ENCODE results near the gene SLC25A39. TPM values are rescaled to one million over a fixed set of nuclear protein-coding genes. Genes with fewer than 3 reads are reported as not detected.

Gene SLC25A39
- total RNA-seq, 2 donors from 2014 or later, result 116 to 132 TPM

DNA sequence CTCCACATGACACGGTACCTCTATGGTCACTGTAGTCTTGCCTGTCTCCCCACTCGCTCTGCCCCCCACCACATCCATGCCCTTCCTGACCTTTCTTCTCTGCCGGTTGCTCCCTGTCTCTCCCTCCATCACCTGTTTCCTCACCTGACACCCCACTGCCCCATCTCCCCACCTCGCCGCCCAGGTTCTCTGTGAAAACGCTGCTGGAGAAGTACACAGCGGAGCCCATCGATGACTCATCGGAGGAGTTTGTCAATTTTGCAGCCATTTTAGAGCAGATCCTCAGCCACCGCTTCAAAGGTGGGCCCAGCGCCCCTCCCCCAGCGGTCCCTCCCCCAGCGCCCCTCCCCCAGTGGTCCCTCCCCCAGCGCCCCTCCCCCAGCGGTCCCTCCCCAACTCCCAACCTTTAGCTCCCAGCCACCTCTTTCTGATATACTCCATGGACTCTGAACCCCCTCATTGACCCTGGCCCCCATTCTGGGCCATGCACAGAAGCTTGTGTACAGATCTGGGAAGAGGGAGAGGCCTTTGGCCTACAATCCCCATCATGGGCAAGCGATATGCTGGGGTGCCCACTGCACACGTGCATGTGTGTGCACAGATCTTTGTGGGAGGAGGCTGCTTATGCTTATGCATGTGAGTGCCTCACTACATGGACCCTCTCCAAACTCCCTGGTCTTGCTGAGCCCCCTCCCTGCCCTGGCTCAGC is 12.1 kb downstream of the SLC25A39 start:
- no peaks in the 10 kb centered on the region for H3K27me3 ChIP-seq (replicated peaks; ENCODE audit: insufficient read depth)
- no peaks in the 10 kb centered on the region for H3K9me3 ChIP-seq
- H3K4me3 ChIP-seq, result no peak overlapping the region
- peaks cover 4% of the 10 kb centered on the region for H3K4me1 ChIP-seq (replicated peaks)
- no peak overlapping the region for H3K27ac ChIP-seq
- intact Hi-C loops (cut with DNase I), result no loop called here
- TF ChIP-seq POLR2AphosphoS5 (IDR thresholded peaks at IDR 0.05), result no peak
- TF ChIP-seq, protein P1, sequence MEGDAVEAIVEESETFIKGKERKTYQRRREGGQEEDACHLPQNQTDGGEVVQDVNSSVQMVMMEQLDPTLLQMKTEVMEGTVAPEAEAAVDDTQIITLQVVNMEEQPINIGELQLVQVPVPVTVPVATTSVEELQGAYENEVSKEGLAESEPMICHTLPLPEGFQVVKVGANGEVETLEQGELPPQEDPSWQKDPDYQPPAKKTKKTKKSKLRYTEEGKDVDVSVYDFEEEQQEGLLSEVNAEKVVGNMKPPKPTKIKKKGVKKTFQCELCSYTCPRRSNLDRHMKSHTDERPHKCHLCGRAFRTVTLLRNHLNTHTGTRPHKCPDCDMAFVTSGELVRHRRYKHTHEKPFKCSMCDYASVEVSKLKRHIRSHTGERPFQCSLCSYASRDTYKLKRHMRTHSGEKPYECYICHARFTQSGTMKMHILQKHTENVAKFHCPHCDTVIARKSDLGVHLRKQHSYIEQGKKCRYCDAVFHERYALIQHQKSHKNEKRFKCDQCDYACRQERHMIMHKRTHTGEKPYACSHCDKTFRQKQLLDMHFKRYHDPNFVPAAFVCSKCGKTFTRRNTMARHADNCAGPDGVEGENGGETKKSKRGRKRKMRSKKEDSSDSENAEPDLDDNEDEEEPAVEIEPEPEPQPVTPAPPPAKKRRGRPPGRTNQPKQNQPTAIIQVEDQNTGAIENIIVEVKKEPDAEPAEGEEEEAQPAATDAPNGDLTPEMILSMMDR (IDR thresholded peaks at IDR 0.05), result no peak
- TF ChIP-seq POLR2A (IDR thresholded peaks at IDR 0.05), result no peak
- 64% methylated on average over 17 of the region's 17 CpGs for WGBS
- H3K36me3 ChIP-seq, result no peaks in the 10 kb centered on the region
- DNase-seq (ENCODE audit: low spot score), result no peak

DNA sequence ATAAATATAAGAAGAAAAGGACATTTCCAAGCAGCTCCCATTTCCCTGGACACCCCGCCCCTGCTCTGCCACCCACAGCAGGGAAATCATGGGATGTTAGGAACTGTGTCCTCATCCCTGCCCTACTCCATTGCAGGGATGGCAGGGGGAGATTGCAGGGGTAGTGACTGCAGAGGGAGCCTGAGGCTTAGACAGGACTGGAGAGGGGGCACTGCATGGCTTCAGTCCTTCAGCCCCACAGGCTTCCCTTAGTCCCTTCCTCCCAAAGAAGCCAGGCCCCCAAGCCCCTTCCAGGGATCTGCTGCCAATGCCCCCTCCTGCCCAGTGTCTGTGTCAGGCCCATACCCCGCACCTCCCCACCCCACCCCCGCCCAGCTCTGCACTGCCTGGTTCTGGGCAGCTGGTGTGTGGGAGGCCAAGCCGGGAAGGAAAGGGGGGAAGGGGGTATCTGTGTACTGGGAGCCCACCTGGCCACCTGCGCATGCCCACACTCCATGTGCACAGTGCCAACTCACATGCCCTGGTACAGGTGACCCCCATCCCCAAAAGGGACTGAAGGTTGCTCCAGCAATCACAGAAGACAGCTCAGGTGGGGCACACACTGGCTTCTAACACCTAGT is 13.0 kb downstream of the SLC25A39 start:
- Histone ChIP-seq H3K27me3 (replicated peaks; ENCODE audit: insufficient read depth) (no peaks in the 10 kb centered on the region), H3K36me3 (no peaks in the 10 kb centered on the region), H3K27ac (no peak overlapping the region), H3K9me3 (no peaks in the 10 kb centered on the region), H3K4me3 (no peak overlapping the region), H3K4me1 (replicated peaks) (peaks cover 4% of the 10 kb centered on the region)
- TF ChIP-seq, protein P1 (IDR thresholded peaks at IDR 0.05), result no peak
- no peak for TF ChIP-seq POLR2AphosphoS5 (IDR thresholded peaks at IDR 0.05)
- no peak for TF ChIP-seq POLR2A (IDR thresholded peaks at IDR 0.05)
- WGBS, result 55% methylated on average over 2 of the region's 5 CpGs
- intact Hi-C loops (cut with DNase I), result no loop called here
- DNase-seq (ENCODE audit: low spot score), result no peak

DNA sequence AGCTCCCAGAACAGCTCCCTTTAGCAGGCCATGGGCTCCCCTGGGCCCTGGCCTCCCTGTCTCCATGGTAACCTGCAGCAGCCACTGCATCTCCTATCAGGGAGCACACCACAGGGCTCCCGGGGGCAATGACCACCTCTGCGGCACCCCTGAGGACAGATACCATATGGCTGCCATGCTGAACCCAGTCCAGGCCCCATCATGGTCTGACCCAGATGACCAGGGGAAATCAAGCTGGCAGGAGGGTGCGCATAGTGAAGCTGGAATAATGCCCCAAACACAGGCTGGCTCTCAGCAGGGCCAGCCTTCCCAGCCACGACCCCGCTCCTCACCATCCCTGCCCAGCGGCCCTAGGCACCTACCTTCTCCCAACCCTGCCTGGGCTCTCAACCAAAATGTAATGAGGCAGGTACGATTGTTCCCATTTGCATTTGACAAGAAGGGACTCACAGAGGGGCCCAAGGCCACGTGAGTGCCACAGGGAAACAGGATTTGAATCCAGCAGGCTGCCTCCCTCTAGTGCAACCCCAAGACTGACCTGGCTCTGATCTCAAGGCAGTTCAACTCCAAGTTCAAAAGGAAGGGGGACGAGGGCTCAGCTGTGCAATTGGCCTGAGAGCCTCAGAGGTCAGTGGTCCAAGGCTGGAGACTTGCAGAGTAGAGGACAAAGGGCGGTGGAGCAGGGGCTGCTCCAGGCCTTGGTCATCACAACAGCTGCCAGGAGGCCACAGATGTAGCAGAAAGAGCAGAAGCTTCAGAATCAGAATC is 13.8 kb downstream of the SLC25A39 start:
- no peak overlapping the region for H3K4me3 ChIP-seq
- intact Hi-C loops (cut with DNase I), result no loop called here
- H3K27me3 ChIP-seq (replicated peaks; ENCODE audit: insufficient read depth), result no peaks in the 10 kb centered on the region
- WGBS, result 80% methylated on average over 10 of the region's 10 CpGs
- no peak for TF ChIP-seq POLR2AphosphoS5 (IDR thresholded peaks at IDR 0.05)
- no peak overlapping the region for H3K27ac ChIP-seq
- H3K36me3 ChIP-seq, result no peaks in the 10 kb centered on the region
- H3K9me3 ChIP-seq, result no peaks in the 10 kb centered on the region
- no peak for DNase-seq (ENCODE audit: low spot score)
- peaks cover 4% of the 10 kb centered on the region for H3K4me1 ChIP-seq (replicated peaks)

DNA sequence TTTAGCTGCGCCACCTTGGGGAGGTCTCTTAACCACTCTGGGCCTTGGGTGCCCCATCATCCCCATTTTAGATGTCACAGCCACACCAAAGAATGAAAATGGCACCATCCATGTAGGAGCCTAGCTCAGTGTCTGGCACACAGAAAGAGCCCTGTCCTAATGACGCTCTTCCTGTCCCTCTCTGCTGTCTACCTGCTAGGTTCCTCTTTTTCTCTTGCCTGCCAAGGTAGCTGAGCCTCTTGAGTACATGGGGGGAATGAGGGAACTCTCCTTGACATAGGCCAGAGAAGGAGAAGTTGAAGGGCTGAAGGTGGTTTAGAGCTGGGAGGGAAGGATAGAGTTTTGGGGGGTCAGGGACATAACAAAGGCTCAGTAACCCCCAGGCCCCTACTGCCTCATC is 14.4 kb downstream of the SLC25A39 start:
- H3K27me3 ChIP-seq (replicated peaks; ENCODE audit: insufficient read depth), result no peaks in the 10 kb centered on the region
- H3K27ac ChIP-seq, result no peak overlapping the region
- H3K36me3 ChIP-seq, result no peaks in the 10 kb centered on the region
- TF ChIP-seq, protein P1 (IDR thresholded peaks at IDR 0.05), result no peak
- TF ChIP-seq POLR2A (IDR thresholded peaks at IDR 0.05), result no peak
- TF ChIP-seq POLR2AphosphoS5 (IDR thresholded peaks at IDR 0.05), result no peak
- H3K4me3 ChIP-seq, result no peak overlapping the region
- intact Hi-C loops (cut with DNase I), result no loop called here
- 93% methylated on average over 2 of the region's 2 CpGs for WGBS
- H3K9me3 ChIP-seq, result no peaks in the 10 kb centered on the region
- peaks cover 4% of the 10 kb centered on the region for H3K4me1 ChIP-seq (replicated peaks)
- no peak for DNase-seq (ENCODE audit: low spot score)

DNA sequence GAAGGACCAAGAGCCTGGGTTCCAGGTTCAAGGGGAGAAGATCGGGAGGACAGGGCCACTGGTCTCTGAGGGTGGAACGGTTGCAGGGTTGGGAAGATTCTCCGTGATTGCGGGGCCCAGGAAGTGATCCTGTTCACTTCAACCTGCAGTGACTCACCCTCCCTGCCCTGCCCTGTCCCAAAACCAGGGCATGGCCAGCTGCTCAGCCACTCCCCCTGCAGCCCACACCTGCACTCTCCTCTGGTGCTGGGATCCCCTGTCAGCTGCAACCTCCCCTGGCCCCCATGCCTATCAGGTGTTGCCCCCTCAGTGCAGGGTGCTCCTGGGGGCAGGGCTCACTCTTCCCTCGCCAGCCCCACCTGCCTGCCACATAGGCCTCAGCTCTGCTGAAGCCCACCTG is 15.2 kb downstream of the SLC25A39 start:
- 57% methylated on average over 5 of the region's 5 CpGs for WGBS
- DNase-seq (ENCODE audit: low spot score), result no peak
- intact Hi-C loops (cut with DNase I), result no loop called here
- no peak for TF ChIP-seq POLR2A (IDR thresholded peaks at IDR 0.05)
- TF ChIP-seq, protein P1 (IDR thresholded peaks at IDR 0.05), result no peak
- TF ChIP-seq POLR2AphosphoS5 (IDR thresholded peaks at IDR 0.05), result no peak
- Histone ChIP-seq H3K4me3 (no peak overlapping the region), H3K36me3 (no peaks in the 10 kb centered on the region), H3K27ac (no peak overlapping the region), H3K9me3 (no peaks in the 10 kb centered on the region), H3K27me3 (replicated peaks; ENCODE audit: insufficient read depth) (no peaks in the 10 kb centered on the region), H3K4me1 (replicated peaks) (peaks cover 4% of the 10 kb centered on the region)
